DMS53 treated with DMSO at 0.1 percent for 48 hours (cell line): ENCODE data around the gene C19orf47.

Source experiments
- DNase-seq: peaks from one replicate; lab custom pipeline; 2025; ENCODE audit not compliant: unreplicated experiment; lab: John Stamatoyannopoulos, UW

Gene C19orf47

GRCh38 chr19:40321076-40321475 is 27.1 kb downstream of the C19orf47 start:
- DNase-seq: no peak

- DNase-seq: no peak
Measured at GRCh38 chr19:40320558-40320935, 27.6 kb downstream of the C19orf47 start.

- no peak for DNase-seq
Measured at GRCh38 chr19:40317338-40317737, 30.9 kb downstream of the C19orf47 start.

GRCh38 chr19:40315812-40316470 is 32.3 kb downstream of the C19orf47 start:
- no peak for DNase-seq

GRCh38 chr19:40314656-40315055 is 33.5 kb downstream of the C19orf47 start:
- DNase-seq: no peak

GRCh38 chr19:40313229-40313983 is 34.8 kb downstream of the C19orf47 start:
- DNase-seq: no peak

- no peak for DNase-seq
Measured at GRCh38 chr19:40312533-40312932, 35.7 kb downstream of the C19orf47 start.

- DNase-seq: no peak
Measured at GRCh38 chr19:40309666-40310065, 38.5 kb downstream of the C19orf47 start.

- peak; percentile 90 for DNase-seq
Measured at GRCh38 chr19:40305403-40305802, 42.8 kb downstream of the C19orf47 start.

GRCh38 chr19:40304306-40304705 is 43.9 kb downstream of the C19orf47 start:
- no peak for DNase-seq

GRCh38 chr19:40303765-40304164 is 44.4 kb downstream of the C19orf47 start:
- DNase-seq: no peak

GRCh38 chr19:40302224-40303011 is 45.8 kb downstream of the C19orf47 start:
- no peak for DNase-seq

GRCh38 chr19:40300668-40301067 is 47.5 kb downstream of the C19orf47 start:
- no peak for DNase-seq

- DNase-seq: no peak
Measured at GRCh38 chr19:40298026-40298425, 50.2 kb downstream of the C19orf47 start.

GRCh38 chr19:40294560-40294959 is 53.6 kb downstream of the C19orf47 start:
- DNase-seq: no peak

- DNase-seq: no peak
Measured at GRCh38 chr19:40286971-40287421, 61.2 kb downstream of the C19orf47 start.

GRCh38 chr19:40286235-40286970 is 61.8 kb downstream of the C19orf47 start:
- DNase-seq: no peak

- peak; percentile 100 for DNase-seq
Measured at GRCh38 chr19:40285353-40286234, 62.6 kb downstream of the C19orf47 start.

- peak; percentile 13 for DNase-seq
Measured at GRCh38 chr19:40284501-40285352, 63.5 kb downstream of the C19orf47 start, which contains the start of gene AKT2. TSS of gene AKT2 (minus strand) at chr19:40285345. CDS start at chr19:40265267, 20,078 bp downstream.
